Lower lobe of right lung (tissue), 2 donors: ENCODE results near the gene C11orf58. TPM values are rescaled to one million over a fixed set of nuclear protein-coding genes. Genes with fewer than 3 reads are reported as not detected.

Experiments used
- ATAC-seq, 2 donors: fragments of 200-7000 bp; cut with Tn5 transposase; one replicate each; pipeline ENCODE4 v1.9.1; 2020 to 2022; ENCODE audit warnings: mild to moderate bottlenecking in 2 of 2, moderate library complexity in 2 of 2
- DNase-seq: peaks from one replicate; pipeline ENCODE4 v3.0.0-alpha.2; 2020
- H3K27ac ChIP-seq: fragments of 200-600 bp; one replicate; pipeline ENCODE4 v1.8.0; 2022
- H3K27me3 ChIP-seq: fragments of 200-600 bp; one replicate; pipeline ENCODE4 v1.8.0; 2022; ENCODE audit warnings: low read depth
- H3K36me3 ChIP-seq: fragments of 200-600 bp; one replicate; pipeline ENCODE4 v1.8.0; 2022; ENCODE audit warnings: mild to moderate bottlenecking
- H3K4me1 ChIP-seq: fragments of 200-600 bp; one replicate; pipeline ENCODE4 v1.8.0; 2022
- H3K4me3 ChIP-seq: fragments of 200-600 bp; one replicate; pipeline ENCODE4 v1.8.0; 2022; ENCODE audit warnings: mild to moderate bottlenecking
- H3K9me3 ChIP-seq: fragments of 200-600 bp; one replicate; pipeline ENCODE4 v1.8.0; 2022
- intact Hi-C: fragments of 100-400 bp; cut with DNase I; formaldehyde crosslinking; loops from one replicate; pipeline ENCODE4 v1.11.0; 2022
- total RNA-seq: library from RNA; stranded (reverse); fragmentation: NEBNext Ultra II Directional; extraction: Animal tissue kit (Norgen Biotek cat#: 25700); gene quantifications from one replicate; pipeline ENCODE4 v1.2.1, GENCODE V29; 2021
- TF ChIP-seq, protein P1 (sequence below): fragments of 200-600 bp; IDR thresholded peaks from one replicate; pipeline ENCODE4 v1.8.0; 2022; ENCODE audit warnings: antibody characterized with exemption, mild to moderate bottlenecking
- donor health status: DM: no; HTN: yes; CAD: no; lungs with severe emphysema.

Gene C11orf58
- total RNA-seq, 1 donor from 2014 or later: 104 TPM

- Histone ChIP-seq H3K36me3 (peaks cover 17% of the 10 kb centered on the region), H3K4me1 (peaks cover 37% of the 10 kb centered on the region), H3K4me3 (no peak overlapping the region), H3K27ac (peak overlapping the region; percentile 78), H3K9me3 (no peaks in the 10 kb centered on the region), H3K27me3 (no peaks in the 10 kb centered on the region)
- no peak for ATAC-seq
- intact Hi-C loops: no loop called here
- DNase-seq: no peak
- TF ChIP-seq, protein P1, sequence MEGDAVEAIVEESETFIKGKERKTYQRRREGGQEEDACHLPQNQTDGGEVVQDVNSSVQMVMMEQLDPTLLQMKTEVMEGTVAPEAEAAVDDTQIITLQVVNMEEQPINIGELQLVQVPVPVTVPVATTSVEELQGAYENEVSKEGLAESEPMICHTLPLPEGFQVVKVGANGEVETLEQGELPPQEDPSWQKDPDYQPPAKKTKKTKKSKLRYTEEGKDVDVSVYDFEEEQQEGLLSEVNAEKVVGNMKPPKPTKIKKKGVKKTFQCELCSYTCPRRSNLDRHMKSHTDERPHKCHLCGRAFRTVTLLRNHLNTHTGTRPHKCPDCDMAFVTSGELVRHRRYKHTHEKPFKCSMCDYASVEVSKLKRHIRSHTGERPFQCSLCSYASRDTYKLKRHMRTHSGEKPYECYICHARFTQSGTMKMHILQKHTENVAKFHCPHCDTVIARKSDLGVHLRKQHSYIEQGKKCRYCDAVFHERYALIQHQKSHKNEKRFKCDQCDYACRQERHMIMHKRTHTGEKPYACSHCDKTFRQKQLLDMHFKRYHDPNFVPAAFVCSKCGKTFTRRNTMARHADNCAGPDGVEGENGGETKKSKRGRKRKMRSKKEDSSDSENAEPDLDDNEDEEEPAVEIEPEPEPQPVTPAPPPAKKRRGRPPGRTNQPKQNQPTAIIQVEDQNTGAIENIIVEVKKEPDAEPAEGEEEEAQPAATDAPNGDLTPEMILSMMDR: no peak
Observed at GRCh38 chr11:16794047-16794818, 55.8 kb downstream of the C11orf58 start.

- Histone ChIP-seq H3K9me3 (no peaks in the 10 kb centered on the region), H3K4me1 (peaks cover 28% of the 10 kb centered on the region), H3K36me3 (peaks cover 9% of the 10 kb centered on the region), H3K27ac (peak overlapping the region; percentile 78), H3K27me3 (no peaks in the 10 kb centered on the region), H3K4me3 (no peak overlapping the region)
- intact Hi-C loops: no loop called here
- ATAC-seq (peak in 1 of 2 donors; percentile 28), DNase-seq (peak; percentile 56)
- TF ChIP-seq, protein P1: no peak
Observed at GRCh38 chr11:16795146-16795545, 56.7 kb downstream of the C11orf58 start.

GRCh38 chr11:16796311-16796710 is 57.9 kb downstream of the C11orf58 start:
- peaks cover 18% of the 10 kb centered on the region for H3K4me1 ChIP-seq
- H3K9me3 ChIP-seq: no peaks in the 10 kb centered on the region
- H3K27me3 ChIP-seq: no peaks in the 10 kb centered on the region
- TF ChIP-seq, protein P1: no peak
- ATAC-seq (peak in 1 of 2 donors; percentile 25), DNase-seq (no peak)
- intact Hi-C loops: no loop called here
- no peak overlapping the region for H3K4me3 ChIP-seq
- peaks cover 3% of the 10 kb centered on the region for H3K36me3 ChIP-seq
- no peak overlapping the region for H3K27ac ChIP-seq

DNA sequence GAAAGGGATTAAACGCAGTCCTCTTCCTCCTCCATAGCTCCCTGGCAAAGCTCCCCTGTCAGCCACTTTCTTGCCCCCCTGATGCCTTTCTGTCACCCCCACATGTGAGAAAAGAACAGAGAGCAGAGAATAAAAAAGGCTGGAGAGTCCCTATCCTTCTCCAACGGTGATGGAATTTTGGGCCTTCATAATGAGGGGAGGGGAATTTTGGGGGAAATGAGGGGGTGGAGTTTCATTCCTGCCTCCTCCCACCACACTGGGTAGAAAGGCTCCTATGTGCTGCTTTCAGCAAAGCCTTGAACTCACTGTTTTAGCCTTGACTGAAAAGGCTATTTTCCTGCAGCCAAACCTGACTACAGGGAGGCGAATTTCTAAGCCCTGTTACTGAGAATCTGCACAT is 59.3 kb downstream of the C11orf58 start:
- DNase-seq (no peak), ATAC-seq (no peak)
- Histone ChIP-seq H3K27ac (no peak overlapping the region), H3K4me3 (no peak overlapping the region), H3K36me3 (peaks cover 10% of the 10 kb centered on the region), H3K4me1 (peaks cover 10% of the 10 kb centered on the region), H3K9me3 (no peaks in the 10 kb centered on the region), H3K27me3 (no peaks in the 10 kb centered on the region)
- intact Hi-C loops: no loop called here
- TF ChIP-seq, protein P1: no peak

GRCh38 chr11:16799221-16799620 is 60.8 kb downstream of the C11orf58 start:
- intact Hi-C loops: no loop called here
- Histone ChIP-seq H3K4me3 (no peak overlapping the region), H3K4me1 (peaks cover 7% of the 10 kb centered on the region), H3K36me3 (peaks cover 14% of the 10 kb centered on the region), H3K27ac (no peak overlapping the region), H3K9me3 (no peaks in the 10 kb centered on the region), H3K27me3 (no peaks in the 10 kb centered on the region)
- no peak for ATAC-seq
- no peak for DNase-seq
- TF ChIP-seq, protein P1: no peak
